Measurements from ENCODE around the gene IKZF1.

- no peak for TF ChIP-seq POLR2A (IDR thresholded peaks at IDR 0.05; ENCODE audit: low read length)
- no peak for TF ChIP-seq GATA1 (IDR thresholded peaks at IDR 0.05; ENCODE audit: low read depth, low read length)
Observed at GRCh38 chr7:50282813-50283605, 21.5 kb upstream of the IKZF1 start.

Data from erythroblast (primary cell).